ENCODE data around the gene DCAF11.

DCAF11 gene

GRCh38 chr14:24132976-24133375 lies 18.4 kb downstream of the DCAF11 start:
- H3K4me3 ChIP-seq (ENCODE audit: control insufficient read depth, low read depth, low read length): no peak overlapping the region
- TF ChIP-seq CTCF (conservative IDR thresholded peaks at IDR 0.05; ENCODE audit: control insufficient read depth, insufficient read depth, low read depth, low read length): no peak
- no peak for DNase-seq (ENCODE audit: low read depth)

- no peak for DNase-seq (ENCODE audit: low read depth)
- no peak for TF ChIP-seq CTCF (conservative IDR thresholded peaks at IDR 0.05; ENCODE audit: control insufficient read depth, insufficient read depth, low read depth, low read length)
Measured at GRCh38 chr14:24133735-24134134, 19.2 kb downstream of the DCAF11 start.

GRCh38 chr14:24135584-24135833 lies 20.9 kb downstream of the DCAF11 start:
- no peak for DNase-seq (ENCODE audit: low read depth)
- TF ChIP-seq CTCF (conservative IDR thresholded peaks at IDR 0.05; ENCODE audit: control insufficient read depth, insufficient read depth, low read depth, low read length): no peak
- H3K4me3 ChIP-seq (ENCODE audit: control insufficient read depth, low read depth, low read length): peak overlapping the region; percentile 70

More at GRCh38 chr14:24133735-24134134, 19.2 kb downstream of the DCAF11 start:
- no peak overlapping the region for H3K4me3 ChIP-seq (ENCODE audit: control insufficient read depth, low read depth, low read length)

- DNase-seq (ENCODE audit: low read depth): peak; percentile 76
- no peak for TF ChIP-seq CTCF (conservative IDR thresholded peaks at IDR 0.05; ENCODE audit: control insufficient read depth, insufficient read depth, low read depth, low read length)
- H3K4me3 ChIP-seq (ENCODE audit: control insufficient read depth, low read depth, low read length): peak within 1 kb of the TSS; percentile 70
Measured at GRCh38 chr14:24135834-24136683, 21.5 kb downstream of the DCAF11 start, which contains the start of gene PSME1. Gene PSME1, plus strand, starts transcription at chr14:24136194. Its CDS starts 69 bp downstream, at chr14:24136263.

- peak overlapping the region; percentile 70 for H3K4me3 ChIP-seq (ENCODE audit: control insufficient read depth, low read depth, low read length)
- no peak for DNase-seq (ENCODE audit: low read depth)
- TF ChIP-seq CTCF (conservative IDR thresholded peaks at IDR 0.05; ENCODE audit: control insufficient read depth, insufficient read depth, low read depth, low read length): no peak
Measured at GRCh38 chr14:24136684-24137528, 22.3 kb downstream of the DCAF11 start.

GRCh38 chr14:24137529-24138395 lies 23.2 kb downstream of the DCAF11 start:
- H3K4me3 ChIP-seq (ENCODE audit: control insufficient read depth, low read depth, low read length): no peak overlapping the region
- TF ChIP-seq CTCF (conservative IDR thresholded peaks at IDR 0.05; ENCODE audit: control insufficient read depth, insufficient read depth, low read depth, low read length): no peak
- DNase-seq (ENCODE audit: low read depth): no peak

All from fibroblast of mammary gland (primary cell).